DMS53 treated with DMSO at 0.1 percent for 48 hours (cell line): ENCODE measurements around the gene RNF217.
"Not testable (repeated sequence)": the region's sequence is repeated elsewhere in the genome, so short reads cannot be mapped to it uniquely, and the experiment has no call there.

Experiments used
- DNase-seq: peaks from one replicate; lab custom pipeline; 2025; ENCODE audit not compliant: unreplicated experiment; lab: John Stamatoyannopoulos, UW

The RNF217 gene

DNA sequence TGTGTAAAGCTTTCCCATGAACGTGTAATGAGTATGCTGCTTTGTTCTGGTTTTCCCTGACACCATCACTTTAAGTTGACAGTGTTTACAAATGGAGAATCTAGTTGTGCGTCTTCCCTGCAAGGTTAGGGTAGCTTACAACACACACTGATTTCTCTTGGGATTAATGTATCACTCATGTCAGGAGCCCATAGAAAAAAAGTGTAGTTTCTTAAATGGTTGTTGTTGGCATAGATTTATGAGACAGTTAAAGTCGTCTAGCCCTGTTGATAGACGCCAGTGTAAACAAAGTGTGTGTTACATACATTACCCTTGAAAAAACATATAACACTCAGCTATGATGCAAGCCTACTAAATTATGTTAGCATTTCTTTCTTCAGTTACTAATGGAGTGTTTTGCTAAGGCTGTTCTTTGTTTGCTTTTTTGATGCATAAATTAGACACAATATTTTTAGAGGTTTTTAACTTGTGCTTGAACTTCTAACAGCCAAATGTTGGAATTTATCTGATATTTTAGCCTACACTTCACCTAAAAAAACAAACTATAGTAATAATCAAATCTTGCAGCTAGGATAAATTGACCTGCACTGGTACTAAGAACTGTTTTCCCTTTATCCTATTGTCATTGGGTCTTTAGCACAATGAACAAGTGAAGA lies 88.6 kb downstream of the RNF217 start:
- no peak for DNase-seq

DNA sequence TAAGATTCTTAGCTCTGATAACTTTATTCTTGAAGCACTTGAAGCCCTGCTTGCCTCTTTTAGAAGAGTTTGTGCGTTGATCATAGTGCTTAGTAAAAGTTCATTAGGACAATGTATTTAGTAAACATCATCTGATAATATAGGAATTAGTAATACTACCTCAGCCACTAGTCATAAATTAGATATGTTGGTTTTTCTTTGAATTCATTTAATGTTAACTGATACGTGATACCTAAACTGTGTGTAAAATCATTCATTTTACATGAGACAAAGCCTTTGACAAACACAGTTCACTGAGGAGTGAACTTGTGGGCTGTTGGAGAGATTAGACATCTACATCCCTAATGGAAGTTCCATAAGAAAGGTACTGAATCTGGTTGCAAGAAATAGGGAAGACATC lies 91.6 kb downstream of the RNF217 start:
- DNase-seq, result no peak

- DNase-seq, result no peak
These were observed 92.1 kb downstream of the RNF217 start for GRCh38 chr6:125054331-125054730.

DNA sequence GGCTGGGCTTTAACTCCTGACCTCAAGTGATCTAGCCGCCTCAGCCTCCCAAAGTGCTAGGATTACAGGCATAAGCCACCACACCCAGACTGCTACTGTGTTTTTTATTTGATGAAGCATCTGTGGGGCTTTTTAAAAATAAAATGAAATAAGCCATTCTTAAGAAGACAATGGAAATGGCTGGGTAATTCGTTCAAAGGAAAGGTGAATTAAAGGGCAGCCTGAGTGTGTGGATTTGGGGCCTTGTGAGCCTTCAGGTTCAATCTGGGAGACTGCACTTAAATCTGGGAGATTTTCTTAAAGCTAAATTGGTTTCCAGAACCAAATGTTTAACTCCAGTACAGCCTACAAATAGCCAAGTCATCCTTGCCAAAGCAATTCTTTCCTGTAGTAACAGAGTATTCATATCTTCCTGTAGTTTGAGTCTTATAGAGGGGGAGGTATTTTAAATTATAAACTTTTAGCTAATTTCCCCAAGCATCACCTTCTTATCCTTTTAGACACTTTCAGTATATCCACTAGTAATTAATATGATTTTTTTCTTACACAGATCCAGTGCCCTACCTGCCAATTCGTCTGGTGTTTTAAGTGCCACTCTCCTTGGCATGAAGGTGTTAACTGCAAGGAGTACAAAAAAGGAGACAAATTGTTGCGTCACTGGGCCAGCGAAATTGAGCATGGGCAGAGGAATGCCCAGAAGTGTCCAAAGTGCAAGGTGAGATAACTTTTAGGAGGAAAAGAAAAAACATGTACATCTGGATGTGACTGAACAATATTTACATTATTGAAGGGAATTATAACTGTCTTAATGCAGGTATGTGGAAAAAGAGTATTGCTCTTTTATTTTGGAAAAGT lies 95.4 kb downstream of the RNF217 start:
- no peak for DNase-seq

DNA sequence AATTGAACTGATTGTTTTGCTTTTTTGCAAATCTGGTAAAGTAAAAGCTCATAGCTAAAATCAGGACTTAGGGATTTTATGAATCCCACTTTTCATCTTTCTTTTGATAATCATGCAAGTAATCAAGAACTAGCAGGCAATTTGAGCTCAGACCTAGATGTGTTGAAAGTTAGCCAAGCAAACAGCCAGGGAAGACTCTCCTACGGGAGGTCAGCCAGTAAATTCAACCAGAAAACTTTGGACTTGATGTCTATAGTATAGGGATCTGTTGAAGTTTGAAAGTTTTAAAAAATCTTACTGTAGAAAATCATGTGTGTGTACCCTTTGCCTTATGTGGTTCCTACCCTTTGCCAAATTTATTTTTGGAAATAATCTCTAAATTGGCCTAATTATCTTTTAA lies 96.3 kb downstream of the RNF217 start:
- no peak for DNase-seq

- no peak for DNase-seq
These were observed 101.1 kb downstream of the RNF217 start for GRCh38 chr6:125063307-125063706.

GRCh38 chr6:125066140-125066539 lies 103.9 kb downstream of the RNF217 start:
- no peak for DNase-seq

GRCh38 chr6:125066964-125067363 lies 104.7 kb downstream of the RNF217 start:
- DNase-seq, result no peak

DNA sequence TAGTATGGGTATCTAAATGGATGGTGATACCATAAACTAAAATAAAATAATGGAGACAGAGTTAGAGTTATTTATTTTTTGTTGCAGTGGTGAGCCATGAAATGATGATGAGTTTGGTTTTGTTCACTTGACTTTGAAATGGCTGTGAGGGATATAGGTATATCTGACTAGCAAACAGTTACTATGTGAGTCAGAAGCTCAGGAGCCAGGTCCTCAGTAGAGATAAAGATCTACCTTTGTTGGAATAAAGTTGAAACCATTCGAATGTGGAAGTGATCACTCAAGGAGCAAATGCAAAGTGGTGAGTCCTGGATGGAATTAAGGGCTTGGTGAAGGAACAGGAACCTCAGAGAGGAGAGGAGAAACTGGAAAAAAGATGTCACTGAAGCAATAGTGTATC lies 105.3 kb downstream of the RNF217 start:
- DNase-seq, result no peak

DNA sequence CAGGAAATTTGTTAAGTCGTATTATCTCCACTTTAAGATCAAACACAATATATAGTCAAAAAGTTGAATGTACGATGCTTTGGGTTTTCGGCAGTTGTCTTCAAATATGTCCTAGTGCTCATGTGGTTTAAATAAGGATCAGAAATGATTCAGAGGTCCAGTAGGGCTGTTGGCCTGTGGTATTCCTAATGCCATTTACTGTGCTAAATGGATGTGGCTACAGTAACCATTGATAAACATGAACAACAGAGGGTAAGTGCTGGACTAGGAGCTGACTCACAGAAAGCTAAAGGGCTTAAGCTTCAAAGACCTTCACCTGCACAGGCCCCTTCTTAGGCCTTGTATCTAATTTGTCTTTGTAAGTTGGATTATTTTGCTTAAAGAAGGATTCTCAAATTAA lies 110.8 kb downstream of the RNF217 start:
- no peak for DNase-seq

DNA sequence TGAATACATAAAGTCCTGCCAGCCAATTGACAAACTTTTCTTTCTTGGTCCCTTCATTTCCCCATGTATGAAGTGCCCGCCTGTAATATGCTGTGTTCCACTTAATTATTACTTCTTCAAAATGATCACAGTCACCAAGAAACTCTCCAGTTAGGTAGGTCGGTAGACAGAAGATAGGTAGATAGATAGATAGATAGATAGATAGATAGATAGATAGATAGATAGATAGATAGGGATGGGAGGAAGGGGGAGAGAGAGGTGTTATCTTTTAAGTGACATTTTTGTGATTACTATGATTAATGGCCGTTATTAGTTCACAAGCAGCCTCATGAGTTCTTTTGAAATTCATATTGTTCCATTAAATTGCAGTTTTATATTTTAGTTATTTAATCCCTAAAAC lies 111.9 kb downstream of the RNF217 start:
- no peak for DNase-seq

DNA sequence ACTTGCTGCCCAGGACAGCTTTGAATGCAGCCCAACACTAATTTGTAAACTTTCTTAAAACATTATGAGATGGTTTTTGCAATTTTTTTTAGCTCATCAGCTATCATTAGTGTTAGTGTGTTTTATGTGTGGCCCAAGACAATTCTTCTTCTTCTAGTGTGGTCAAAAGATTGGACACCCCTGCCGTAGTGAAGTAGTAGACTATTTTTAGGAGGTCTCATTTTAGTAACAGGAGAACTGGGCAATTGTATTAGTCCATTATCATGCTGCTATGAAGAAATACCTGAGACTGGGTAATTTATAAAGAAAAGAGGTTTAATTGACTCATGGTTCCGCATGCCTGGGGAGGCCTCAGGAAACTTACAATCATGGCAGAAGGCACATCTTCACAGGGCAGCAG lies 112.8 kb downstream of the RNF217 start:
- not testable (repeated sequence) for DNase-seq

DNA sequence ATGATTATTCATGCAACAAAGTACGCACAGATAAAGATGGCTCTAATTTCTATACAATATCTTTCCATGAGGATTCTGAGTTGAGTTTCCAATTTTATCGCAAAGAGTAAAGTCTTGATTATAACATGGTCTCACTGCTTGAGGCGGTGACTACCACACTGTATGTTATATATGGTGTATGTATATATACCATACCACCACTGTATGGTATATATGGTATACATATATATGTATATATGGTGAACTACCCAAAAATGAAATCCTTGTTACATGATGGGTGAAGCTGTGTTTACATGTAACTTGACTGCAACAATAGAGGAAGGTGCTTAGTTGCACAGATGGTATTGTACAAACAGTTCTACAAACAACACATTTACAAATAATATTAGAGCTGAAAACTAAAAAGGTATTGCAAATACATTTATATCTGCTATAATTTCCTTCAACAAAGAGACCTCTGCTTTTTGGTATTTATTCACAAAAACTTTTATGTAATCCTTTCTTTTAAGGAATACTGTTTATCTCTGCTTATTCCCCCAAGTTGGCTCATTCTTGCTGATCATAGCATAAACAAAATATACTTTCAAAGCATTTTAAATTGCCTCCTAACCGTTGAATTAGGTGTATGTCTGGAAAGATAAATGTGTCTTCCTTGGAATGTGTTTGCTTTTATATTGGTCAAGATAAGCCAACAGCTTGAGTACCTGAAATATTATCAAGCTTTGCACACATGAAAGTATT lies 113.7 kb downstream of the RNF217 start:
- no peak for DNase-seq

GRCh38 chr6:125076482-125076742 lies 114.2 kb downstream of the RNF217 start:
- no peak for DNase-seq

DNA sequence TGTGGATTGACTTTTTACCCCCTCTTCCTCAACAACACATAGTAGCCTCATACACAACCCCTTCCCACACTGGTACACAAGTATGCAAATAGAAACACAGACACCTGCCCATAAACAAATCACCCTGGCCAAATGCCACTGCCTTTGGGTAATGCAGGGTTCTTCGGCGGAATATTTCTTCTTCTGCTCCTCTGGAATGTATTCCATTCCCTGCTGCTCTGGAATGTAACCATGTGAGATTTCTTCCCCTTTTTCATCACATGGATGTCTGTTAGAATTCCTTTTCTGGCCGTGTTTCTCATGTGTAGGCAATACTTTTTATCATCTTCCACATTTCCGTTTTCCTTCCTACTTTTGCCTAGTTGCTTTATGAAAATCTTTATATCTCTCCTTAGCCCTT lies 115.2 kb downstream of the RNF217 start:
- no peak for DNase-seq

DNA sequence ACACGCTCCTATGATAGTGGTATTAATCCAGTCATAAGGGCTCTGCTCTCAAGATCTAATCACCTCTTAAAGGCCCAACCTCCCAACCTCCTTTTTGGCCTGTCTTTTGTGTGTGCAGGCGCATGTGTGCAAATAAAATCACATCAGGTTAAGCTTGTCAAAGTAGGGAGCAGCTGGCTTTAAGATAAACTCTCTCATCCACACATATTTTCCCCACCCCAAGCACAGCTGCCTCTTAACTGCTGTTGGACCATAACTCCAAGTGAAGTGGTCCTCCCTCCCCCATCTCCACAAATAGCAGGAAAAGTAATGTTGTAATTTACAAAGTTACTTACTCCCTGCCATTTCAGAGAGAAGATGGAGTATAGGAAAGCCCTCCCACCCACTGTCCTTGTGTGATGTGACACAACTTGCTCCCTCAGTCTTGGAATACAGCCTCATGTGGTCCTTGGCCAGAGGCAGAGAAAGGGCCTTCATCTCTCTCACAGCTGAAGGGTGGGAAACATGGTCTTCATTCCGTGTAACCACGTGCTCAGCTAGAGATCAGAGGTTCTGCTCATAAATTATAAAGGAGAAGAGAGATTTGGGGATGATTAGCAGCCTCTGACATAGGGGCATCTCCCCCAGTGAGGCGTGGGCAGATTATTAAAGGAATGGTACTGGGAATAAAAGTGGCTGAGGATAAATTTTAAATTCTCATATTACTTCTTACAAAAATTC lies 116.5 kb downstream of the RNF217 start:
- DNase-seq, result no peak

GRCh38 chr6:125082908-125083683 lies 120.9 kb downstream of the RNF217 start:
- DNase-seq, result no peak

- DNase-seq, result no peak
These were observed 121.4 kb downstream of the RNF217 start for GRCh38 chr6:125083684-125083990.

GRCh38 chr6:125086716-125087115 lies 124.5 kb downstream of the RNF217 start:
- no peak for DNase-seq

GRCh38 chr6:125088963-125089362 lies 126.7 kb downstream of the RNF217 start:
- DNase-seq, result no peak

DNA sequence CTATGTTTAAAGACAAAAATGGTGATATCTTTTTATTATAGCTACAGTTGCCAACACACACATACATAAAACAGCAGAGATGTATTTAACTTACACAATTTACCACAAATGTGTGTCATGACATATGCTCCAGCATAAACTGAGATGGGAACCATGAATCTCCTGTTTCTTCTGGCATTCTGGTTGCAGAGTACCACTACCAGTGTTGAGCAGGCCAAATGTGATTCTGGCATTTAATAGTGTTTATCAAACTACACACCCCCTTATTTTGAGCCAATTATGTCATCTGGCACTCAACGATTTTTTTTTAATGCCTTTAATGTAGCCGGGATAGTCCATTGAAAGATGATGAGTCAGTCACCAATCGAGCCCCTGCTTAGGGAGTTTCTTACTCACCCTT lies 132.3 kb downstream of the RNF217 start:
- no peak for DNase-seq
